Transverse colon (tissue), 4 donors: ENCODE measurements around the gene CCDC61.

Experiments
- CTCF ChIP-seq, 5 experiments: fragments of 200-600 bp in 3 of 5; fragments of 450-650 bp in 2 of 5; sonication (generic) in 3 of 5; IDR thresholded peaks; 1 replicate in 2 of 5; 2 replicates in 3 of 5; pipeline ENCODE4 v1.5.1; 2016 to 2017; ENCODE audit warnings: antibody characterized with exemption in 5 of 5, inconsistent platforms in 3 of 5, mild to moderate bottlenecking in 2 of 5, moderate library complexity in 1 of 5
- POLR2A ChIP-seq: fragments of 450-650 bp; IDR thresholded peaks from one replicate; pipeline ENCODE4 v1.6.1; 2016; ENCODE audit warnings: antibody characterized with exemption, mild to moderate bottlenecking, moderate library complexity
- POLR2AphosphoS5 ChIP-seq, 3 donors: sonication (generic); formaldehyde crosslinking; IDR thresholded peaks; one replicate each; pipeline ENCODE4 v1.6.1; 2016; ENCODE audit warnings: antibody characterized with exemption in 3 of 3

DNA sequence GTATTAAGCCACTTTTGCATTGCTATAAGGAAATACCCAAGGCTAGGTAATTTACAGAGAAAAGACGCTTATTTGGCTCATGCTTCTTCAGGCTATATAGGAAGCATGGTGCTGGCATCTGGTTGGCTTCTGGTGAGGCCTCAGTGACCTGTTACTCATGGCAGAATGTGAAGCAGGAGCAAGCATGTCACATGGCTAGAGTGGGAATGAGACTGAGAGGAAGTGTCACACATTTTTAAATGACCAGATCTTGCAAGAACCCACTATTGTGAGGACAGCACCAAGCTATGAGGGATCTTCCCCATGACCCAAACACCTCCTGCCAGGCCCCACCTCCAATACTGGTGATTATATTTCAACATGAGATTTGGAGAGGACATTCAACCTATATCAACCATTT, 71.2 kb downstream of the CCDC61 start:
- TF ChIP-seq CTCF (IDR thresholded peaks at IDR 0.05) = no peak
- TF ChIP-seq POLR2AphosphoS5 (IDR thresholded peaks at IDR 0.05) = no peak
- TF ChIP-seq POLR2A = no peak
